ENCODE data around the gene SUPT20HL1.
"Not testable (repeated sequence)": the region's sequence is repeated elsewhere in the genome, so short reads cannot be mapped to it uniquely, and the experiment has no call there.

SUPT20HL1 gene

GRCh38 chrX:24357106-24357505 is 3.3 kb upstream of the SUPT20HL1 start:
- in situ Hi-C loops (cut with HindIII; ENCODE audit: low pct_ligation_motif_present, low pct_unique_long_range_greater_than_20kb, low sequenced_read_pairs): no loop called here
- no peak for DNase-seq

DNA sequence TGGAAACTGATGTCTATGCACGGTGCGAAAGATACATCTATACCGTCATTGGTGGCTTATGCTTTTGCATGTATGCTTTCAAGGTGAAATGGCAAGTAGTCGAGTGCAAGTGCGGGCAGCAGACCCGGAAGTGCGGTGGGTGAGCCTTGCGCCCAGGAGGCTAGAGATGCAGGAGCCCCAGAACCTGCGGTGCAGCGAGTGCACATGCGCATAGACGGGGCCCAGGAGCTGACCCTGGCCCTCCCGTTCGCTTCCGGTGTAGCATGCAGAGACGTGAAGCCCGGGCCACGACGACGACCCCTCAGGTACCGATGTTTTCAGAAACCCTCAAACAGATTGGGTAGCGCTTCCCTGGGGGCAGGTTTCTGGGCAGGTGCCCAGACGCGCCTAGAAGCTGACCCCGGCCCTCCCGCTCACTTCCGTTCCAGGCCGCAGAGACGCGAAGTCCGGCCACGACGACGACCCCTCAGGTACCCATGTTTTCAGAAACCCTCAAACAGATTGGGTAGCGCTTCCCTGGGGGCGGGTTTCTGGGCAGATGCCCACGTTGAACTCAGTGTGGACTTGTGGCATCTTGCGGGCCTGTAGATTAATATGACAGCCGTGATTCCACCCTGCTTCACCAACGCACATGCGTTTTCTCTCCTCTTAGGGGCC is 1.8 kb downstream of the SUPT20HL1 start:
- DNase-seq; in situ Hi-C loops (cut with HindIII; ENCODE audit: low pct_ligation_motif_present, low pct_unique_long_range_greater_than_20kb, low sequenced_read_pairs): not testable (repeated sequence)

- in situ Hi-C loops (cut with HindIII; ENCODE audit: low pct_ligation_motif_present, low pct_unique_long_range_greater_than_20kb, low sequenced_read_pairs); DNase-seq: not testable (repeated sequence)
Measured at GRCh38 chrX:24363432-24364181, 3.2 kb downstream of the SUPT20HL1 start.

DNA sequence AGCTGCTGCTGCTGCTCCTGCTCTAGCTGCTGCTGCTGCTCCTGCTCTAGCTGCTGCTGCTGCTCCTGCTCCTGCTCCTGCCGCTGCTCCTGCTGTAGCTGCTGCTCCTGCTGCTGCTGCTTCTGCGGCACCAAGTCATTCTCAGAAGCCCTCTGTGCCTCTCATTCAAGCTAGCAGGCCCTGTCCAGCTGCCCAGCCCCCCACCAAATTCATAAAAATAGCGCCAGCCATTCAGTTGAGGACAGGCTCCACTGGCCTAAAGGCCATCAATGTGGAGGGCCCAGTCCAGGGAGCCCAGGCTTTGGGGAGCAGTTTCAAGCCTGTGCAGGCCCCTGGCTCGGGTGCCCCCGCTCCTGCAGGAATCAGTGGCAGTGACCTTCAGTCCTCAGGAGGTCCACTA is 3.9 kb downstream of the SUPT20HL1 start:
- no peak for DNase-seq
- in situ Hi-C loops (cut with HindIII; ENCODE audit: low pct_ligation_motif_present, low pct_unique_long_range_greater_than_20kb, low sequenced_read_pairs): no loop called here

DNA sequence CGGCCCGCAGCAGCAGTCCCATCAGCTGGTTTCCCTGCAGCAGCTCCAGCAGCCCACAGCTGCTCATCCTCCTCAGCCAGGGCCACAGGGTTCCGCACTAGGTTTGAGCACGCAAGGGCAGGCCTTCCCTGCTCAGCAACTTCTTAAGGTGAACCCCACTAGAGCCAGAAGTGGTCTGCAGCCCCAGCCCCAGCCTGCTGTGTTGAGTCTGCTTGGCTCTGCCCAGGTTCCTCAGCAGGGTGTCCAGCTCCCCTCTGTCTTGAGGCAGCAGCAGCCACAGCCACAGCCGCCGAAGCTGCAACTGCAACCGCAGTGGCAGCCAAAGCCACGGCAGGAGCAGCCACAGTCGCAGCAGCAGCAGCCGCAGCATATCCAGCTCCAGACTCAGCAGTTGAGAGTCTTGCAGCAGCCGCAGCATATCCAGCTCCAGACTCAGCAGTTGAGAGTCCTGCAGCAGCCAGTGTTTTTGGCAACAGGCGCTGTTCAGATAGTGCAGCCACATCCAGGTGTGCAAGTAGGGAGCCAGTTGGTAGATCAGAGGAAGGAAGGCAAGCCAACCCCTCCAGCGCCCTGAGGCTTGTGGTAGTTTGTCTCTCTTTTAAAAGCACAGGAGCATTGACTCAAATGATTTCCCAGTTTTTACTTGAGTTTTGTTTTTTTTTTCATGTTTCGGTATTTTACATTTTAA is 4.6 kb downstream of the SUPT20HL1 start:
- in situ Hi-C loops (cut with HindIII; ENCODE audit: low pct_ligation_motif_present, low pct_unique_long_range_greater_than_20kb, low sequenced_read_pairs): no loop called here
- no peak for DNase-seq

DNA sequence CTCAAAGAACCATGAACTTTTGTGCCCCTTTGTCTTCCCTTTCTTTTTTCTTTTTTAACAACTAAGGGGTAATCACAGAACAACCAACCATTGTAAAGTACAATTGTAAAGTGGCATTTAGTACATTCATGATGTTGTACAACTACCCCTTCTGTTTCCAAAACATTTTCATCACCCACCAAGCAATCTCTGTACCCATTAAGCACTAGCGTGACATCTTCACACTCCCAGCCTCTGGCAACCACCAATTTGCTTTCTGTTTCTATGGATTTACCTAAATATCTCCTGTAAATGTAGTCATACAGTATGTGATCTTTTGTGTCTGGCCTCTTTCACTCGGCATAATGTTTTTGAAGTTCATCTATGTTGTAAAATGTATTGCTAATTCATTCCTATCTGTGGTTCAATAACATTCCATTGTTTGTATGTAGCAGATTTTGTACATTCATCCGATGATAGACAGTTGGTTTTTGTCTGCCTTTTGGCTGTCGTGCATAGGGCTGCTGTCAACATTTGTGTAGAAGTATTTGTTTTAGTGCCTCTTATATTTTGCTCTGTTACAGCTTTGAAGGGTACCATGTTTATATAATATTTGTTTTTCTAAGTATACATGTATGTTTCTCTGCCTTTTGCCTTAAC is 6.4 kb downstream of the SUPT20HL1 start:
- in situ Hi-C loops (cut with HindIII; ENCODE audit: low pct_ligation_motif_present, low pct_unique_long_range_greater_than_20kb, low sequenced_read_pairs); DNase-seq: not testable (repeated sequence)

- no peak for DNase-seq
- in situ Hi-C loops (cut with HindIII; ENCODE audit: low pct_ligation_motif_present, low pct_unique_long_range_greater_than_20kb, low sequenced_read_pairs): no loop called here
Measured at GRCh38 chrX:24369816-24370215, 9.4 kb downstream of the SUPT20HL1 start.

DNA sequence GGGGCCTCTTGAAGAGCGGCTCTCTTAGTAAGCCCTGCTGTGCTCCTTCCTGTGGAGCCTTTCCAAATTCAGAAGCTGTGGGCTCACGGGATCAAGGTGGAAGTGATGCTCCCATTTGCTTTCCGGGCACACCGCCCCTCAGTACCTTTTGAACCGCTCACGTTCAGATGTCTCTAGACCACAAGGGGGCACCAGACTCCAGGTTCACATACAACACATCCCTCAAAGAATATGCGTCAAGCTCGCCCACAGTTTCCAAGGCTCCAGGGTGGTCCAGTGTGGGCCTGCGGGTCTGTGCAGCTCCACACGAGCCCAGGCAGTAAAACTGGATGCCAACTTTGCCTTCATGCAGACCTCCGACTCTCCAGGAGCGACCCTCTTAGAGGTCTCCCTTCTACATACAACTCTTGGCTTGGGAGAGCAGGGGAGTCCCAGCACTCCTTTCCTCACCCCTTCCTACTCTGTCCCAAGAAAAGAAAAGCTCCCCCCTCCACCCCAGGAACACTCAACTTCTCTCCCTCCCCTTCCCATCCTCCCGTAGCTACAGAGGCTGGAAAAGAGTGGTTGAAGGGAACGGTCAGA is 11.0 kb downstream of the SUPT20HL1 start:
- in situ Hi-C loops (cut with HindIII; ENCODE audit: low pct_ligation_motif_present, low pct_unique_long_range_greater_than_20kb, low sequenced_read_pairs): no loop called here
- peak; percentile 16 for DNase-seq

DNA sequence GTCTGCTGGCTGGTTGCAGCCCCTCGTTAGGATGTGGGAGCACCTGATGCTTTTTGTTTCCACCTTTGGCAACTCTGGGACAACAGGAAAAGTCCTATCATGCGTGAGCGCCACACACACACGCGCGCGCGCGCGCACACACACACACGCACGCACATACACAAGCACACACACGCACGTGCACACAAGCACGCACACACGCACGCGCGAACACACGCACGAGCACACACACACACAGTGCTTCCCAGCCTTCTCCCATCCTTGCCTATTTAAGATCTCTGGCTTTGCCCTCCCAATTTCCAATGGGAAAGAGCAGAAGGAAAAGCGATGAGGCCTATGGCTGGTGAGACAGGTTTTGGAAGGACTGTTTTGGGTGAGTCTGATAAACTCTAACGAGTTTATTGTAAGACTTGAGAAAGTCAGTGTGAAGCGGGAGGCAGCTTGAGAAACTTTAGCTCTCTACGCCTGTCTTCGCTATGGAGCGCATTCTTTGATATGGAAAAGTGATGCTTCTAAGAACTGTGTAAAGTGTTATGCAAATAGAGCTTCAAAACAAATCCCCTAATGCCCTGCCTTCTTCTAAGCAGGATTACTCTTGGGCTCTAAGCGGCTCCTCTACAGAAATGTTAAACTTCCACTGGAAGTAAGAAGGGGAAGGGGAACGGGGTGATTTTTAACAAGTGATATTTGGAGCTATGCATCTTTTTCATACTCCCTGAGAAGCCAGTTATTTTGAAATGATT is 11.8 kb downstream of the SUPT20HL1 start:
- in situ Hi-C loops (cut with HindIII; ENCODE audit: low pct_ligation_motif_present, low pct_unique_long_range_greater_than_20kb, low sequenced_read_pairs): no loop called here
- no peak for DNase-seq

GRCh38 chrX:24375600-24376131 is 15.2 kb downstream of the SUPT20HL1 start:
- no peak for DNase-seq
- in situ Hi-C loops (cut with HindIII; ENCODE audit: low pct_ligation_motif_present, low pct_unique_long_range_greater_than_20kb, low sequenced_read_pairs): no loop called here

GRCh38 chrX:24376403-24376802 is 16.0 kb downstream of the SUPT20HL1 start:
- DNase-seq: no peak

DNA sequence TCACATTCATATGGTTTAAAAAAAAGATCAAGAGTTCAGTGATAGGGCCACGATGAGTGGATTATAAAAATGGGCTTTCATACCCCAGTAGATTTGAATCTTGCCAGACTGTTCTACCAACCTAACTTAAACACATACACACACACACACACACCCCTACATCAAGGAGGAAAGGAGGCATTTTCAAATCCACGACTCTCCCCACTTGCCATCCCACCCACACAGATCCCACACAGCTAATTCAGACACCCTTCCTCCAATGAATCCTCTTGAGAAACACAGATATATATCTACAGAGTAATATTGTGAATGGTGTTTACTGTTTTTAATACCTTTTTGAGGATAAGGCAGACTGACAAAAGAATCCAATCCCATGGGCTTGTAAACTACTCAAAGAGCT is 16.8 kb downstream of the SUPT20HL1 start:
- in situ Hi-C loops (cut with HindIII; ENCODE audit: low pct_ligation_motif_present, low pct_unique_long_range_greater_than_20kb, low sequenced_read_pairs): no loop called here
- no peak for DNase-seq

More at GRCh38 chrX:24376403-24376802, 16.0 kb downstream of the SUPT20HL1 start:
- in situ Hi-C loops (cut with HindIII; ENCODE audit: low pct_ligation_motif_present, low pct_unique_long_range_greater_than_20kb, low sequenced_read_pairs): no loop called here

GRCh38 chrX:24377911-24378468 is 17.6 kb downstream of the SUPT20HL1 start:
- DNase-seq: no peak
- in situ Hi-C loops (cut with HindIII; ENCODE audit: low pct_ligation_motif_present, low pct_unique_long_range_greater_than_20kb, low sequenced_read_pairs): no loop called here

GRCh38 chrX:24378706-24379105 is 18.3 kb downstream of the SUPT20HL1 start:
- in situ Hi-C loops (cut with HindIII; ENCODE audit: low pct_ligation_motif_present, low pct_unique_long_range_greater_than_20kb, low sequenced_read_pairs): no loop called here
- DNase-seq: no peak

- DNase-seq: no peak
- in situ Hi-C loops (cut with HindIII; ENCODE audit: low pct_ligation_motif_present, low pct_unique_long_range_greater_than_20kb, low sequenced_read_pairs): no loop called here
Measured at GRCh38 chrX:24380262-24381187, 20.1 kb downstream of the SUPT20HL1 start.

- not testable (repeated sequence) for DNase-seq
Measured at GRCh38 chrX:24382315-24382714, 21.9 kb downstream of the SUPT20HL1 start.

DNA sequence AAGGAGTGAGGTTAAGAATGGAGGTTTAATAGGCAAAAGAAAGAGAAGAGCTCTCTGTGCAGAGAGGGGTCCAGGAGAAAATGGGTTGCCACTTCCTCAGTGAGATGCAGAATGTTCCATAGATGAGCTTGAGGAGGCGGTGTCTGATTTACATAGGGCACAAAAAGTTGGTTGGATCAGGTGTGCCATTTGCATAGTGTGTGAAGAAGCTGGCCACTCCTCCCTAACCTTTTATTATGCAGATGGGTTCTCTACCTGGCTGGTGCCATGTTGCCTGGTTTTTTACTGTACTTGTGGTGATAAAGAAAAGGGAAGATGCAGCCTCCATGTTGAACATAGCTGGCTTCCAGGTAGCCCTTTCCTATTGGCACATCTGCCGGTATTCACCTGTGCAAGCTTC is 27.3 kb downstream of the SUPT20HL1 start:
- DNase-seq: no peak
- in situ Hi-C loops (cut with HindIII; ENCODE audit: low pct_ligation_motif_present, low pct_unique_long_range_greater_than_20kb, low sequenced_read_pairs): no loop called here

More at GRCh38 chrX:24382315-24382714, 21.9 kb downstream of the SUPT20HL1 start:
- in situ Hi-C loops (cut with HindIII; ENCODE audit: low pct_ligation_motif_present, low pct_unique_long_range_greater_than_20kb, low sequenced_read_pairs): not testable (repeated sequence)
